ENCODE data around the gene EBF3. TPM values are rescaled to one million over a fixed set of nuclear protein-coding genes. Genes with fewer than 3 reads are reported as not detected.

EBF3 gene
- total RNA-seq, 1 experiment from 2014 or later = not detected

DNA sequence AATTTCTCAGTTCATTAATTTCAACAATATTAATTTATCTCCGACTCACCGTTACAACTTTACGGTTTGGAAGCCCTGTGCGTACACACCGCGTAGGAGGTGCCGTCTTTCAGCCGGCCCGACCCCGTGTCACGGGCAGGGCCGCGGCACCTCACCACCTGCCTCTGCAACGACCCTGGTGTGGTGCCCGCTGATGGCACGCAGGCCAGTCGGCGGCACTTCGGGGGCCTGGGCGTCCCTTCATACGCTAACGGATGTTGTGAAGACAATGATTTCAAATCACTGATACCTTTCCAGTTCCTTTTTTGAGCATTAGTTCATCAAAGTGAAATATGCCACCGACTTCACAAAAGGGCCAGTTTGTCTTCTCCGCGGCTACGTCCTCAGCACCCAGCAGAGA lies 125.3 kb downstream of the EBF3 start:
- DNase-seq (ENCODE audit: low spot score) = no peak

DNA sequence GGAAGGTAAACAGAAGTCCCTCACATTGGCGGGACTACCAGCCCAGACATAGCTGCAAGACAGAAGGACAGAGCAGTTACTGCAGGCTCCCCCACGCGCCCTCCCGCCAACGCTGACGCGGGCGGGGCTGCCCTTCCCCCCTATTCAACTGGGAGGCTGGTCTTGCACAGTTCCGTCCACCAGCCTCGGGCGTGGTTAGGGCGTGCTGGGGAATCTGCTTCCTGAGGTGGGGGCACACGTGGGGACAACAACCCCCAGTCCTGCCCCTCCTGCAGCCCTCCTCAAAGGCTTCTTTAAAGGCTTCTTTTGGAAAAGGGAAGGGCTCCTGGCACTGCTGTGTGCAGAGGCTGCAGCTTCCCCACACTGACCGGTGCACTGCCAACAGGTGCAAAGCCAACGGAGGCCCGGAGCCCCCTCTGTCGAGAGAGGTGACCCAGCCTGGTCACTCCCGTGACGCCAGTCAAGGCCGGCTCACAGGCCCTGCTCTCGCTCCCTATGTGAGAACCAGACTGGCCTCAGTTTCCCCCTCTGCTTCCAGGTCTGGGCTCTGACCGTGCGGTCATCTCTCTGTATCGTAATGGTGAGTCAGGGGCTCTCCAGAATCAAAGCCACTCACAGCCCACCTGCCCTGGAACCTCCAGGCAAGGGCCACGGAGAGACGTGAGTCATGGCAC lies 126.0 kb downstream of the EBF3 start:
- DNase-seq (ENCODE audit: low spot score) = no peak

DNA sequence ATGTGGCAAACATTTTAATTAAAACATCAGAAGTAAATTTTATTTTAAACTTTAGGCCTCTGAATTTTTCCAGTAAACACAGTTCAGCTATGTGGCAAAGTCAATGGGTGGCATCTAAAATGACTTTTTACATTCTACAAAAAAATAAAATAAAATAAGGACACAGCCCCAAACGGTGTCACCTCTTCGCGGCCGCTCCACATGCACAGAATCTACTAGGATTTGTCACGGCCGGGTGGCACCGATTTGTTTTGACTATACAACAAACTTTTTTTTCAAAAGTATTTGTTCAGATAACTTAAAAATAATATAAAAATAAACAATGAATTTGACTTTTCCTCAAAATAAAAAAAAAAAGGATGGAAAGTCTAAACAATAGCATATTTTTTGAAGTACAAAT lies 127.8 kb downstream of the EBF3 start:
- DNase-seq (ENCODE audit: low spot score) = no peak

DNA sequence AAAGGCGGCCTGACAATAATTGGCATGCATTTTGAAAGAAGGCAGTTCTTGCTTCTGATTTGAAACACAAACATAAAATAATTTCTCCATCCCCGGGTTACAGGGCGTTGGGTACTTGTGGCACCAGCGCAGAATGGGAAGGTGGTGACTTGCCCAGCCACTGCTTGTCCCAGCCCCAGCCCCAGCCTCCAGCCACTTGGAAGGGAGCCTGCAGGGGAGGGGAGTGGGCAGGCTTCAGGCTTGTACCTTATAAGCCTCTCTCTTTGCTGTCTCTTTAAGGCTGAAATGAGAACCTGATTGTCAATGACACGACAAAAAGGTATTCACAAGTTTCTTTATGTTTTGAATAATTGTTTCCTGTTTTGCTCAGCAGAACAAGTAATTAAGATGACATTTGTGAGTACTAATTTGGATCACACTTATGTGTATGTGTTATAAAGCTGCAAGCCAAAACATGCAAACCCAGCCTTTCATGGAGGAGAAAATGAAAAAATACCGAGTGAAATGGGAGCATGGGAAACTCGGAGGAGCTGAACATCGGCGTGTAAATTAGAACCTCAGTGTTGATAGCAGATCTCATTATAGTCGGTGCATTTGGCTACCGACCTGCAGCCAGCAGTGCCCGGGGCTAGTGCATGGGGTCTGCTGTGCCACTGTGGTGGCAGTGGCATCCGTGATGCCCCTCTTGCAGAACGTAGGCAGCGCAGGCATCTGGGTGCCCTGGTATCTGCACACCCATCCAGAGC lies 129.9 kb downstream of the EBF3 start:
- no peak for DNase-seq (ENCODE audit: low spot score)

DNA sequence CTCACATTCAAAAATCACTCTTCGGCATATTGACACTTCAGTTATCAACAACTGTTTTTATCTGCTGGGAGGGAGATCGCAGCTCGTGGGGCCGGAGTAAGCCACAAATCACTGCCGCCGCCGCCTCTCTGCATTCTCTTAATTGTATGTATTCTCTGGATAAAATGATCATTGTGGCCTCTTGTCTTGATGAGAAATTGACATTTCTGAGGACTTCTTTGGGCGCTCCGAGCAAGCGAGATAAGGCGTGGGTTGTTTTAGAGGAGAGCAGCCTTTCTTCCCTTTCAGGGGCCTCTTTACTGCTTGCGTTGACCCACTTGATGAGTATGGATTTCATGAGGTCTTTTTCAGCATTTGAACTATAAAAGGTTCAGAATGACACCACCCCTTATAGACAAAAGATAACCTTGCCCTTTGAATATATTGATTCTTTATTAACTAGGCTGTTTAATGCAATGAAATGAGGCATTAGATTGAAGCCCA lies 130.6 kb downstream of the EBF3 start:
- DNase-seq (ENCODE audit: low spot score) = no peak

DNA sequence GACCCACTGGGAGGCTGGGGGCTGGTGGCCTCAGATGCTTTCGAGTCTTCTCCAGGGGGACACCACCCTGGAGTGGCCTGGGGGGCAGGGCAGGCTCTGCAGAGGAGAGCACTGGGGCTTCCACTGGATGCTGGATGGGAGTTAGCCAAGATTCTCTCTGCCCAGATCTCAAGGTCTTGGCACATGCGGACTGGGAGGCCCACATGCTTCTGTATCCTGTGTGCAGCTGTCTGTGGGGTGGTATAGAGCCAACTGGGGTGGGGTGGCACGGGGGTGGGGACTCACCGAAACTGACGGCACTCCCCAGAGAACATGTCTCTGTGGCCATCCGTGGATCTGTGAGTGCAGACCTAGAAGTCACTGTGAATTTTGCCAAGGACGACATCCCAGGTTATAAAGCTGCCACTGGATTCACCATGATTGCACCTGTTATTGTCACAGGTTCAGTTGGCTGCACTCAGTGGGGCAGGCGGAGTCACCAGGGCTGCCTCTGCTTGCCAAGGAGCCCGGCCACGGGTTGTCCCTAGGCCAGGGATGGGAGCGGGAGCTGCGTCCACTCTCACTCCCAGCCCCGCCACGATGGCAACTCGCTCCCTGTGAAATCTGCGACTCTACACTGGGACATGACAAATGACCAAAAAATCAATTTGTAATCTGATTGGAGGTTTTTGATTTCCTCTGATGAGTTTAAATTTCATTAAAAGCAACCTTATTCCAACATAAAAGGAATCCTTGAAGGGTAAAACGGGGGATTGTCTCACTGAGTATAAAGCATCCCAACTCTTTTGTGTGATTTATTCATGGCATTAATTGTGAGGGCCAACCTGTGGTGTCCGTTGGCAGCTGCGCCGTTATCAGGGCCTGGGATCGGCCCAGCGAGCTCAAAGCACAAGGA lies 131.3 kb downstream of the EBF3 start:
- no peak for DNase-seq (ENCODE audit: low spot score)

DNA sequence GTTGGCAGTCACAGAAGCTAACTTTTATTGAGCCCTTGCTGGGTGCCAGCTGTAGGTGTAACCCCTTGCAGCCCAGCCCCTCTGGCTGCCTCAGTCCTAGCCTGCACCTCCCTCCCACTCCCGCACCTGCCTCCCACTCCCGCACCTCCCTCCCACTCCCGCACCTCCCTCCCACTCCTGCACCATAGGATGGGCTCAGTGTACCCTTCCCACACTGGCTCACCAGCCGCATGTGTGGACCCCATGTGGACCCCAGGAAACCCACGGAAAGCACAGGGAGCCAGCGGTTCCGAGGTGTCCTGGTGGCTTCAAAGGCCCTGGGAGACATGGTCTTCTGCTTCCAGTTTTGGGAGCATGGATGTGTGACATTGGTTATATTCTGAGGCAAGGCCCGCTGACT lies 132.9 kb downstream of the EBF3 start:
- DNase-seq (ENCODE audit: low spot score) = no peak

DNA sequence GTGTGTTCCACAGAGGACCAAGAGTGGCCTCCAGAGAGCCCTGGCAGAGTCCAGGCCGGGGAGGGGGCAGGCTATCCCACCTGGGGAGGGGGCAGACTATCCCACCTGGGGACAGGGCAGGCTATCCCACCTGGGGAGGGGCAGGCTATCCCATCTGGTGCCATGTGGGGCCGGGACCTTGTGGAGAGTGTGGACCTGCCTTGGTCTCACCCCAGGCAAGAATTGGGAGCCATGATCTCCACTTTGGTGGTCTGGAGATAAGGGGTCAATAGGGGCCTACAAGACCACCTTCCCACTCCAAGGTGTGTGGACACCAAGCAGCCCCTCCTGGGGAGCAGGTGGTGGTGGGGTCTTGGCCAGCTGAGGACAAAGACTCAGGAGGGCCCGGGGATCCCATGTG lies 138.2 kb downstream of the EBF3 start:
- no peak for DNase-seq (ENCODE audit: low spot score)

DNA sequence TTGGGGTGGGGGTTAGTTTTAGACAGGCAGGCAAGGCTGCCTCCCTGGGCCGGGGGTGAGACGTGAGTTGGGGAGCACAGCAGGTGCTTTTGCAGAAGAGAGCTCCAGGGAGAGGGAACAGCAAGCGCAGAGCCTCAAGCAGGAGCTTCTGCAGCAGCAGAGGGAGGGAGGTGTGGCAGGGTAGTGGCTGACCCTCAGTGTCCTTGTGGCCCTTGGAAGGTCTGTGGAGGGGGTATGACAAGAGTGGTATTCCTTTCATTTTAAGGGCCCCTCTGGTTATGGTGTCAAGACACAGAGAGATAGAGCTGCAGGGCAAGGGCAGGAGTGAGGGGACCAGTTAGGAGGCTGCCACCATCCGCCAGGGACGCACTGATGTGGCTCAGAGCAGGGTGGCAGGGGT lies 138.9 kb downstream of the EBF3 start:
- DNase-seq (ENCODE audit: low spot score) = no peak

DNA sequence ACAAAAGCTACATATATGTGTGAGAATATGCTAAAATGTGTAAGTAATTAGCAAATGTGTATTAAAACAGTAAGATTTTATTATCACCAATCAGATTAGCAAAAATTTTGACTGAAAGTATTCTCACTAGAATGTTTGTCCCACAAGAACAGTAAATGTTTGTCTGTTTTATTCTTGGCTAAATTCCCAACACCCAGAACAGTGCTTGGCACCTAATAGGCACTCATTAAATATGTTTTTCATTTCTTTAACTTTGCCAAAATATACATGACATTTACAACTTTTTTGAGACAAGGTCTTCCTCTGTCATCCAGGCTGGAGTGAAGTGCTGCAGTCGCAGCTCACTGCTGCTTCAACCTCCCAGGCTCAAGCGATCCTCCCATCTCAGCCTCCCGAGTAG lies 143.6 kb downstream of the EBF3 start:
- no peak for DNase-seq (ENCODE audit: low spot score)

DNA sequence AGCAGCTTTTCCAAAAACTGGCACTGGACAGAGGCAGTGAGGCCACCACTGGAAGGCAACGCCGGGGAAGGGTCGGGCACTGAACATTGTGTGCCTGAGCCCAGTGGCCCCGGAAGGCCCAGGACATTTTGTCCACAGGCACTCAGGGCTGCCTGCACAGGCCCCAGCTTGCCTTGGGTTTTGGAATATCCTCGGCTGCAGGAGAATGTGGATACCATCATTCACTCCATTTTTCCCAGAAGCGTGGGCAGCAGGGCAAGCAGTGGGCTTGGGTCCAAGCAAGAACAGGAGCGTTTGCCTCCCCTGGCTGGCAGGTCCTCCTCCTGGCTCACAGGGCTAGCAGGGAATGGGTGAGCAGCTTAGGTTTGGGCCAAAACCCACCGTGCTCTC lies 147.4 kb downstream of the EBF3 start:
- DNase-seq (ENCODE audit: low spot score) = no peak

DNA sequence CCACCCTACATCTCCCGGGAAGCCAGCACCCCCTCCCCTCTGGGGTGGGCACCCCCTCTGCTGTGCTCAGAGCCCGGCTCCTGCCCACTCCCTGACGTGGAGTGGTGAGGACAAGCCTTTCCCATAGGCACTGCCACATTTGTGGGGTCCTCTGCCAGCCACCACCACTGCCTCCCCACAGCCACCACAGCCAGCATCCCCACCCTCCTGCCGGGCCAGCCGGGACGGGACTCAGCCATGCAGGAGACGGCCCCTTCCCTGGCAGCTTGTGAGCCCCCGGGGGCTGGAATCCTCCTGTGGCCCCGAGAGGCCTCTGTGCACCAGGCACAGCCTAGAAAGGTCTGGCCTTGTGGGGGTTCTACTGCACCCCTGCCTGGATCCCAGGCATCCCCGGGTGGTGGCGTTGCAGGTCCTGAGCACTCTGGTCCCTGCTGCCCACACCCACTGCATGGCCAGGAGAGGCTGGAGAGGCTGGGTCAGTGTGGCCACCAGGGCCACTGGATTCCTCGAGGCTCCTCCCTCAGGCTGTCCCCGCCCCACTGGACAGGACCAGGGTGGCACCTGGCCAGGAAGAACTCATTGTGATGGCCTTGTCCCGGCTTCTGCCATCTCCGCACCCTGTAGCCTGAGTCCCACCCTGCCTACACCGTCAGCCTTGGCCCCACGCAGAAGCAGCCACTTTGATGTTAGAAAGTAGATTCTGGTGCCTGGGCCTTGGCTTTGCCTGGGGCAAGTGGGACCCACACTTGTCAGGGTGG lies 148.0 kb downstream of the EBF3 start:
- DNase-seq (ENCODE audit: low spot score) = no peak

DNA sequence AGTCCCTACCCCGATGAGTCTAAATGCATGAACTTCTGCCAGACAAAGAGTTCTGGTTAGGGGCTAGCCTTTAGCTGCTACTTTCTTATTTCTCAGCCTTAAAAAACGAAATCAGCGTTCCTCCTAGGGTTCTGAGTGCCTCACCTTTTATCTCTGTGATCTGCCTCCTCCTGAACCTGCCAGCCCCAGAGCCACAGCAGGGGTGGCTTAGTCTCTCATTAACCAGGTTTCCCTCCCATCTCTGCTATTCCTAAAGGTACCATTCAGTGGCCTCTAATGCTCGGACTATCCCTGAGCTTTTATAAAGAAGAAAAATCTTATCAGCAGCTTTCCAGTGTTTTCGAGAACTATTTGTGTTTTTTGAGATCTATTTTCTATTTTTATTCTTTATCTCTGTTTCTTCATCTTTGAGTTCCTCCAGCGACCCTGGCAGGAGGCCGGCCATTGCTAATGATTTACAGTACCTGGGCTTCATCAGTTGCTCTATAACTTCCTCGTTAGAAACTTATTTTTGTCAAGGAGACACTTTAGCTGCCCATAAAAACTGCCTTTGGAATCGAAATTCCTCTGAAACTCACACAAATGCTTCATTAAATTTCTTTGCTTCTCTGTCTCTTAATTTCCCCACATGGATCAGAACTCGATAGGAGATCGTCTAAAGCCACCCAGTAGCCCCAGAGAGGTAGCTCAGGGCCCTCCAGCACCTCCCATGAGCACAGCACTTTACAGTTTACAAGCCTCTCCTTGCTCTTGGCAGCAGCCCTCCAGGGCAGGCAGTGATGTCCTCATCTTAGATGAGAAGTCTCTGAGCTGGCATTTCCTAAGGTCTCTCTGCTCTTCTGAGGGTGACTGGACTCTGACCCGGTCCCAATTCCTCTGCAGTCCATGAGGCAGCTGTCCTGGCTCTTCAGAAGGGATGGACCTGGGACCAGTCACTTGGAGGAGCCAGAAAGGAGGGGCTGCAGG lies 149.1 kb downstream of the EBF3 start:
- no peak for DNase-seq (ENCODE audit: low spot score)

DNA sequence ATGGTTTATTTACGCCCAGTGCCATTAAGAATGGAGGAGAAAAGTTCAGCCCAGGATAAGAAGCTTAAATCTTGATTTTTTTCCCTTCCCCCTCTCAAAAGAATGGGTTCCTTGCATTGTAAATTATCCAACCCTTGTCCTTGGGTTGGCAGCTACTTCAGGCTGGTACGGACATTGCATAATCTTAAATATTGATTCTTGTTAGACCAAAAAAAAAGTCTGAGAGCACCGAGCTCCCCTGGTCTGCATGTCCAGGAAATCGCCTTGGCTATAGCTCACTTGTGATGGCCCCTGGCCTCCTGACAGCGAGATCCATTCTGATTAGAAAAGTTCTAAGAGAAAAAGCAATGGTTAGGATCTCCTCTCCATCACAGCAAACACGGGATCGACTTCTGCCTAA lies 151.7 kb downstream of the EBF3 start:
- no peak for DNase-seq (ENCODE audit: low spot score)

DNA sequence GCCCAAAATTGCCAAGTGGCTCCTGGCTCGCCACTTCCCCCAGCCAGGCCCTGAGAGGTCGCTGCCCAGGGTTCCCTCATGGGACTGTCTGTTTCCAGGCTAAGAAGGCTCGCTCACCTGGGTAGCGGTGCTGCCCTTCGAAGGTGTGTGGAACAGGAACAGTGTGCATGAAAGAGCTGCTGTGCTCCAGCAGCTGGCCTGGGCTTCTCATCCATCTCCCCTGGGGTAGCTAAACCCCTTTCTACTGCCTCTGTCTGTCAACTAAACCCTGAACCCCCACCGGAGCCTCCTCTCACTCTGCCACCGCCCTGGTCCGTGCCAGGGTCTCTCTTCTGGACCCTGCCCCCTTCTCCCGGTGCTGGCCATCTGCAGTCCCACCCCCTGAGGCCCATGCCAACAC lies 152.9 kb downstream of the EBF3 start:
- DNase-seq (ENCODE audit: low spot score) = no peak

DNA sequence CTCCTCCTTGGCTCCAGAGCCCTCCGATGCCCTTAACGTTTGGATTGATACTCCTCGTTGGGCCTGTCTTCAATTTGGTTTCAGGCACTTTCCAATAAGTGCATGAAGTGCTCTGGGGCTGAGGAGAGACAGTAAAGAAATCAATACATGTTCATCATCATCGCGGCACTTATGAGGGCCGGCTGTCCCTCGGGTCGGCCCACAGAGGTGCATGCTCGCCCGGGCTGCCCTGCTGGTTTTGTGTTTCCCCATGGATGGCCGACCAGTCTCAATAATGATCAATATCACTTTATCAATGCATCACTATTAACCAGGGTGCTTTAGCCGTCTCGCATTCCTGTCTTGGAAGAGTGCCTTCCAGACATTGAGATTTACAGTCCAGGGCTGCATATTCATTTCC lies 154.2 kb downstream of the EBF3 start:
- no peak for DNase-seq (ENCODE audit: low spot score)

DNA sequence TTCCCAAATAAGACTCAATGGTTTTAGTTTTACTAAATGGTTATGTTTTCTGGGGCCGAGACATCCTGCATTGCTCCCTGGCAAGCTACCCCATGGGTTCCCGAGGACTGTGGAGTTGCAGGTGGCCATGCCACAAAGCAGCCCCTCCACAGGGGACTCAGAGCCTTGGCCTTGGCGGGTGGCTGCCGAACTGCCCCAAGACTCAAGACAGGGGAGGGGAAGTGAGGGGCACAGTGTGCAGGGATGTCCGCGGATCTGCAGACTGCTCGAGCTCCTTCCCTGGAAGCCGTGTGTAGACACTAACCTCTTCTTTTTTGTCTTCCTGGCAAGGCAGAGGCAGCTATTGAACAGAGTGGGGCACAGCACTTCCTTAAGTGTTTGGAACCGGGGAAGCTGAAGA lies 154.6 kb downstream of the EBF3 start:
- DNase-seq (ENCODE audit: low spot score) = no peak

DNA sequence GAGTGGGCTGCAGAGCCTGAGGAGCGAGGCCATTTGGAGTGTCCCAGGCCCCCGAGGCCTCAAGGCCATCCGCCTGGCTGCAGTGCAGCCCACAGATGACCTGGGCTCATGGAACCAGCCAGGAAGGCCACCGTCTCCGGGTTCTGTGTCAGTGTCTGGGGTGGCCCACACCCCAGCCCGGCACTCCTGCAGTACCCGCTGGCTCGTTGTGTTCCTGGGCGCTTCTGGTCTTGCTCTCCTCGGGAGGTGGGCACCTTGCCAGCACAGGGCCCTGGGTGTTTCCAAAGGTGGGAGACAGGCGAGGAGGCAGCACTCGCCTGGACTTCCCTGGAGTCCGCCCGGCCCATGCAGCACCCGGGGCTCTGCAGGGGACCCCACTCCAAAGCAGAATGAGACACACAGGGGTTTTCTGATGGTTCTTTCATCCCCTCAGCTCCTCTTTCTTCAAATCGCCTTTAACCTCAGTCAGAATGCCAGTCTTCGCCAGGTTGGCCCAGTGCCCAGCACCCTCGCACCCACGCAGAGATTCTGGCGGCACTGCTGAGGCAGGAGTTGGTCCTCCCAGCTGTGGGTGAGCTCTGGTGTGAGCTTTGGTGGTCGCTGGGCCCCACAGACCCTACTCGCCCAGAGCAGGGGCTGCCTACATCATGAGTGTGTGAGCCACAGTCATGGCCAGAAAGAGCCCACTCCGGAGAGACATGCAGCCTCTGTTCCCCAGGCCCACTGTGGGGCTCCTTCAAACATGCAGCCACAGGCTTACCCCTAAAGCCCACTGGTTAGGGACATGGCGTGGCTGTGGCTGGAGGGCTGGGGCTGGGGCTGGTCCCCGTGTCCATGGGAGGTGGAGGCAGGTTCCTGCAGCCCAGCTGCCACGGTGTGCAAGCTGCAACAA lies 155.7 kb downstream of the EBF3 start:
- DNase-seq (ENCODE audit: low spot score) = no peak

DNA sequence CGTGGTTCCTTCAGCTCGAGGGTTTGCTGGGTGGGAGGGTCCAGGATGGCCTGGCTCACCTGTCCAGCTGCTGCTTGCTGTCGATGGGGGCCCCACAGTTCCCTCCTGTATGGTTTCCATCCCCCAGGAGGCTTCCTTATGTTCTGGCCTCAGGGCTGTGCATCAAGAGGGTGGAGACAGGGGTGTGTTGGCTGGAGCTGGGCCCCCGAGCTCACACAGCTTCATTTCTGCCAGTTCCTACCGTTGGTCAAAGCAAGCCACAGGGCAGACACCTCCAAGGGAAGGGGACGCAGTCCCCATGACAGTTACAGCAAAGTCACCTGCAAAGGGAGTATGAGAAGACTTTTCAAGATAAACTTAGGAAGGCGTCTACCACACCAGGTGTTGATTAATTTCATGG lies 156.9 kb downstream of the EBF3 start:
- DNase-seq (ENCODE audit: low spot score) = no peak

Data from HT-29 (cell line).